ENCODE measurements around the gene LSP1. TPM values are rescaled to one million over a fixed set of nuclear protein-coding genes. Genes with fewer than 3 reads are reported as not detected.

LSP1 gene
- total RNA-seq, 2 experiments from 2014 or later: 463 to 477 TPM

GRCh38 chr11:1839924-1840779 lies 12.7 kb upstream of the LSP1 start:
- H3K4me3 Mint-ChIP-seq: no peak overlapping the region

GRCh38 chr11:1840780-1841480 lies 12.0 kb upstream of the LSP1 start:
- H3K27ac Mint-ChIP-seq: no peak overlapping the region

More at GRCh38 chr11:1839924-1840779, 12.7 kb upstream of the LSP1 start:
- peak overlapping the region; percentile 8 for H3K27ac Mint-ChIP-seq
- peaks cover 6% of the 10 kb centered on the region for H3K27me3 Mint-ChIP-seq (ENCODE audit: low read depth)
- ATAC-seq: no peak
- POLR2A ChIA-PET: interaction anchor here (1.0 to 3.1 kb wide), 2 partner anchors 13 to 52 kb away, joined by 3 to 15 read pairs; partner anchors contain the start of genes LSP1 and PRR33
- peak; percentile 48 for DNase-seq
- H3K9me3 Mint-ChIP-seq (ENCODE audit: insufficient read depth): no peaks in the 10 kb centered on the region
- H3K36me3 Mint-ChIP-seq (ENCODE audit: low read depth): no peaks in the 10 kb centered on the region
- CTCF ChIA-PET: interaction anchor here (0.9 to 1.6 kb wide), 5 partner anchors 11 to 311 kb away, joined by 3 to 6 read pairs (median 3); no protein-coding TSS in a partner anchor
- H3K4me1 Mint-ChIP-seq (ENCODE audit: low read depth): peaks cover 32% of the 10 kb centered on the region

DNA sequence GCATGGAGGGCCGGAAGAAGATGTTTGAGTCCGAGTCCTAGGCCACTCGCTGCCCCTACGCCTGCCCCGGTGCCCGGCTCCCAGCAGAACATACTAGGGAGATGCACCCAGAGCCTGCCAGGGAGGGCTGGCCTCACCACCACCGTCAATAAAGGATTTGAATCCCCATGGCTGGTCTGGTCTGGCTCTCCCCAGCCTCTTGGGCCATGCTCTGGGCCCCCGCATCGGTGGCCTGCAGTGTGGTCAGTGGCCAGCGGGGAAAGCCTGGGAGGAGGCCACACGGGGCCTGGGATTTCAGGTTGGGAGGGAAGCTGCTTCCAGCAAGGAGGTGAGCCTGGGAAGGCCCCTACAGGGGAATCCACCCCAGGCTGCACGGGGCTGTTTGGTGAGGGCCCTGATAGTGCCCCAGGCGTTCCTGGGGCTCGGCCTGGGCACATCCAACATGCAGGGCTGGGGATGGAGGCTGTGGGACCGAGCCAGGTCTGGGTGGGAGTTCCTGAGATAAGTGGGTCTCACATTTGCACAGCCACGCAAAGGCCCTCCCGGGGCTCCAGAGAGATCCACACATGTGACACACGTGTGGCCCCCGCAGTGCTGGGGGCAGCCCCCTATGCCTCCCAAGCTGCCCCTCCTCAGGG lies 11.3 kb upstream of the LSP1 start:
- no peak overlapping the region for H3K27ac Mint-ChIP-seq
- POLR2A ChIA-PET: interaction anchor here (3.1 kb wide), 1 partner anchor 11 kb away, joined by 15 read pairs; the partner anchor contains the start of gene LSP1
- H3K4me3 Mint-ChIP-seq: no peak overlapping the region

More at GRCh38 chr11:1840780-1841480, 12.0 kb upstream of the LSP1 start:
- peaks cover 40% of the 10 kb centered on the region for H3K4me1 Mint-ChIP-seq (ENCODE audit: low read depth)
- no peak for DNase-seq
- H3K36me3 Mint-ChIP-seq (ENCODE audit: low read depth): no peaks in the 10 kb centered on the region
- H3K4me3 Mint-ChIP-seq: no peak overlapping the region
- no peaks in the 10 kb centered on the region for H3K9me3 Mint-ChIP-seq (ENCODE audit: insufficient read depth)
- H3K27me3 Mint-ChIP-seq (ENCODE audit: low read depth): peaks cover 6% of the 10 kb centered on the region
- POLR2A ChIA-PET: interaction anchor here (3.1 kb wide), 1 partner anchor 12 kb away, joined by 15 read pairs; the partner anchor contains the start of gene LSP1
- CTCF ChIA-PET: interaction anchor here (0.6 to 1.6 kb wide), 5 partner anchors 10 to 310 kb away, joined by 3 to 6 read pairs (median 3); no protein-coding TSS in a partner anchor
- no peak for ATAC-seq

GRCh38 chr11:1842149-1843097 lies 10.5 kb upstream of the LSP1 start:
- ATAC-seq (no peak), DNase-seq (no peak)
- Mint-ChIP-seq H3K27ac (no peak overlapping the region), H3K4me3 (no peak overlapping the region), H3K4me1 (ENCODE audit: low read depth) (peaks cover 54% of the 10 kb centered on the region), H3K9me3 (ENCODE audit: insufficient read depth) (no peaks in the 10 kb centered on the region), H3K27me3 (ENCODE audit: low read depth) (peaks cover 8% of the 10 kb centered on the region), H3K36me3 (ENCODE audit: low read depth) (no peaks in the 10 kb centered on the region)
- ChIA-PET CTCF (interaction anchor here (1.3 to 1.5 kb wide), 2 partner anchors 9 to 40 kb away, joined by 4 to 5 read pairs; no protein-coding TSS in a partner anchor), POLR2A (interaction anchor here (3.1 kb wide), 1 partner anchor 10 kb away, joined by 15 read pairs; the partner anchor contains the start of gene LSP1)

More for the DNA sequence above, 11.3 kb upstream of the LSP1 start:
- Mint-ChIP-seq H3K9me3 (ENCODE audit: insufficient read depth) (no peaks in the 10 kb centered on the region), H3K36me3 (ENCODE audit: low read depth) (no peaks in the 10 kb centered on the region), H3K27me3 (ENCODE audit: low read depth) (peaks cover 6% of the 10 kb centered on the region), H3K4me1 (ENCODE audit: low read depth) (peaks cover 47% of the 10 kb centered on the region)
- DNase-seq (no peak), ATAC-seq (no peak)
- CTCF ChIA-PET: interaction anchor here (0.6 to 1.6 kb wide), 4 partner anchors 9 to 47 kb away, joined by 3 to 6 read pairs (median 5); no protein-coding TSS in a partner anchor

- H3K4me3 Mint-ChIP-seq: no peak overlapping the region
- CTCF ChIA-PET: interaction anchor here (1.3 to 1.5 kb wide), 2 partner anchors 8 to 39 kb away, joined by 4 to 5 read pairs; no protein-coding TSS in a partner anchor
- DNase-seq: no peak
- H3K36me3 Mint-ChIP-seq (ENCODE audit: low read depth): no peaks in the 10 kb centered on the region
- peaks cover 8% of the 10 kb centered on the region for H3K27me3 Mint-ChIP-seq (ENCODE audit: low read depth)
- H3K27ac Mint-ChIP-seq: no peak overlapping the region
- no peak for ATAC-seq
- no peaks in the 10 kb centered on the region for H3K9me3 Mint-ChIP-seq (ENCODE audit: insufficient read depth)
- H3K4me1 Mint-ChIP-seq (ENCODE audit: low read depth): peaks cover 58% of the 10 kb centered on the region
- POLR2A ChIA-PET: interaction anchor here (3.1 kb wide), 1 partner anchor 10 kb away, joined by 15 read pairs; the partner anchor contains the start of gene LSP1
Observed at GRCh38 chr11:1843098-1843473, 9.8 kb upstream of the LSP1 start.

DNA sequence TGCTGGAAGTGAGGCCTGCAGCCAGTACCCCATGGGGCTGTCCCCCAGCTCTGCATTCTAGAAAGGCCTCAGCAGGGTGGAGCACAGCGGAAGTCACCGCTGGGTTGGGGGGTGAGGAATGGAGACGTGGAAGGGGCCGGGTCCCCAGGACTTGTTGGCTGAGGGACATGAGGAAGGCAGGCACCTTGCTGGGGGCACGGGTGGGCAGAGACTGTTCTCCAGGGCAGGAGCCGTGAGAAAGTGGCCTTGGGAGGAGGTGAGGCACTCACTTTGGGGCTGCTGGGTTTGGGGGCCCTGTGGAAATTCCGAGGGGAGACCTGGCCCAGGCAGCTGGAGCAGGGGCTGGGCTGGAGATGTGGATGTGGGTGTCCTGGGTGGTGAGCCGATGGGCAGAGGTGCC lies 9.1 kb upstream of the LSP1 start:
- H3K9me3 Mint-ChIP-seq (ENCODE audit: insufficient read depth): no peaks in the 10 kb centered on the region
- ChIA-PET POLR2A (no interaction called here), CTCF (interaction anchor here (1.5 kb wide), 1 partner anchor 39 kb away, joined by 4 read pairs; no protein-coding TSS in a partner anchor)
- no peak for DNase-seq
- peaks cover 11% of the 10 kb centered on the region for H3K27me3 Mint-ChIP-seq (ENCODE audit: low read depth)
- peak overlapping the region; percentile 76 for H3K27ac Mint-ChIP-seq
- peak overlapping the region; percentile 59 for H3K4me3 Mint-ChIP-seq
- H3K4me1 Mint-ChIP-seq (ENCODE audit: low read depth): peaks cover 65% of the 10 kb centered on the region
- H3K36me3 Mint-ChIP-seq (ENCODE audit: low read depth): no peaks in the 10 kb centered on the region
- ATAC-seq: no peak

- POLR2A ChIA-PET: no interaction called here
- peak; percentile 57 for ATAC-seq
Observed at GRCh38 chr11:1844221-1845094, 8.4 kb upstream of the LSP1 start.

DNA sequence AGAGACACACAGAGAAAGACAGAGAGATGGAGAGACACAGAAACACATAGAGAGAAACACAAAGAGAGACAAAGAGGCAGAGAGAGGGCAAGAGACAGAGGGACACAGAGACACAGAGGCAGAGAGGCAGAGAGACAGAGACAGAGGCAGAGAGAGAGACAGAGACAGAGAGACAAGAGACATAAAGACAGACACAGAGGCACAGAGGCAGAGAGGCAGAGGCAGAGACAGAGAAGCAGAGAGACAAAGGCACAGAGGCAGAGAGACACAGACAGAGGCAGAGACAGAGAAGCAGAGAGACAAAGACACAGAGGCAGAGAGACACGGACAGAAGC lies 7.8 kb upstream of the LSP1 start:
- Mint-ChIP-seq H3K9me3 (ENCODE audit: insufficient read depth) (no peaks in the 10 kb centered on the region), H3K4me3 (peak overlapping the region; percentile 59), H3K4me1 (ENCODE audit: low read depth) (peaks cover 72% of the 10 kb centered on the region), H3K27me3 (ENCODE audit: low read depth) (peaks cover 11% of the 10 kb centered on the region), H3K36me3 (ENCODE audit: low read depth) (no peaks in the 10 kb centered on the region), H3K27ac (peak overlapping the region; percentile 76)
- DNase-seq (no peak), ATAC-seq (peak; percentile 12)
- CTCF ChIA-PET: interaction anchor here (1.0 to 1.6 kb wide), 3 partner anchors 37 to 157 kb away, joined by 3 to 4 read pairs (median 3); no protein-coding TSS in a partner anchor
- POLR2A ChIA-PET: no interaction called here

More at GRCh38 chr11:1844221-1845094, 8.4 kb upstream of the LSP1 start:
- H3K27me3 Mint-ChIP-seq (ENCODE audit: low read depth): peaks cover 11% of the 10 kb centered on the region
- H3K36me3 Mint-ChIP-seq (ENCODE audit: low read depth): no peaks in the 10 kb centered on the region
- H3K27ac Mint-ChIP-seq: peak overlapping the region; percentile 76
- CTCF ChIA-PET: no interaction called here
- no peaks in the 10 kb centered on the region for H3K9me3 Mint-ChIP-seq (ENCODE audit: insufficient read depth)
- peak; percentile 54 for DNase-seq
- peak overlapping the region; percentile 59 for H3K4me3 Mint-ChIP-seq
- H3K4me1 Mint-ChIP-seq (ENCODE audit: low read depth): peaks cover 72% of the 10 kb centered on the region

- Mint-ChIP-seq H3K4me3 (peak overlapping the region; percentile 59), H3K4me1 (ENCODE audit: low read depth) (peaks cover 78% of the 10 kb centered on the region), H3K27me3 (ENCODE audit: low read depth) (peaks cover 11% of the 10 kb centered on the region), H3K9me3 (ENCODE audit: insufficient read depth) (no peaks in the 10 kb centered on the region), H3K36me3 (ENCODE audit: low read depth) (no peaks in the 10 kb centered on the region), H3K27ac (peak overlapping the region; percentile 76)
- POLR2A ChIA-PET: interaction anchor here (0.6 to 1.1 kb wide), 2 partner anchors 36 to 46 kb away, joined by 3 to 6 read pairs; no protein-coding TSS in a partner anchor
- DNase-seq (peak; percentile 36), ATAC-seq (peak; percentile 30)
- CTCF ChIA-PET: interaction anchor here (1.0 to 1.6 kb wide), 3 partner anchors 36 to 157 kb away, joined by 3 to 4 read pairs (median 3); no protein-coding TSS in a partner anchor
Observed at GRCh38 chr11:1845561-1846452, 7.1 kb upstream of the LSP1 start.

Measured in activated CD8-positive, alpha-beta T cell treated with anti-CD3 and anti-CD28 coated beads, Interleukin-2, amount 10 ng/mL, durations not matched to agents 7 days and 5 days (primary cell).